NCI-H69 (cell line): ENCODE data around the gene FABP6.

ENCODE experiments used
- DNase-seq: peaks from one replicate; lab custom pipeline; 2025; lab: John Stamatoyannopoulos, UW

FABP6 gene

GRCh38 chr5:160262151-160263074 is 33.1 kb downstream of the FABP6 start:
- peak; percentile 57 for DNase-seq

GRCh38 chr5:160263326-160263855 is 34.1 kb downstream of the FABP6 start:
- DNase-seq: no peak

DNA sequence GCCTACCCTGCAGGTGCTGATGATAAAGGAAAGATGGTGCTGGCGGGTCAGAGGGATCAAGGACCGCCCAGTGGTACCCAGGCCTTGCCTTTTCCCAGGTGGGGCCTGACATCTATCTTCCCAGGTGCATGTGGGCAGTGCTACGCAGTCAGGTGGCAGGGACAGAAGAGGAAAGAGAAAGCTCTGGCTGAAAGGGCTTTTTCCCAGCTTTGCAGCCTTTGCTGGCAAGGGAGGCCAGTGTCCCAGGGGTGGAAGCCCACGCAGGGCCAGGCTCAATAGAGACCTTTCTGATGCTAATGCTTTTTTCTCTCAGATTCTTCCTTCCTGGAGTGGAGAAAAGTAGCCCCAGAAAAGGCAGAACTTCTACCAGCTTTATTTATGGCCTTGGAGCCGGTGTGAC is 36.7 kb downstream of the FABP6 start:
- no peak for DNase-seq

DNA sequence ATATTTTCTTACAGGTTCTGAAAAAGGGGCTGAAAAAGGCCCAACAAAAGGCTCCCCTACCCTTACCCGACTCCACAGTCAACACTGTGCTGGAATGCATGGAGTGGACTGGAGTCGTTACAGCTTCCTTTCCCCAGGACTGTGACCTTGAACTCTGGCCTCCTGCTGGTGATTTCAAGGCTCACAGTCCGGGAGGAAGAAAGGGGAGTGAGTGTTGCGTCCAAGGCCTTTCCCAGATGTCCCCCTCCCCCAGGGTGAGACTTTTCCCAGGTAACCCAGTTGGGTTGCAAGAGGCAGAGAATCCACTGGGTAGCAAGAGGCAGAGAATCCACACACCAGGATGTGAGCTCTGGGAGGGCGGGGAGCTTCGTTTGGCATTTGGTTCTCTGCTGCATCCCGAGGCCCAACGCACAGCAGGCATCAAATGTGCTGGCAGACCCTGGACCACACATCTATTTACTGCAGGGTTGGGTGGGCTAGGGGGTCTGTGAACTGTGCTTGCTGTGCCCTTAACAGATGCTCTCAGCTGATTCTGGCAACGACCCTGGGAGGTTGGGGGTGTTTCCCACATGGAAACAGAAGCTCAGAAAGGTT is 37.5 kb downstream of the FABP6 start:
- DNase-seq: no peak

DNA sequence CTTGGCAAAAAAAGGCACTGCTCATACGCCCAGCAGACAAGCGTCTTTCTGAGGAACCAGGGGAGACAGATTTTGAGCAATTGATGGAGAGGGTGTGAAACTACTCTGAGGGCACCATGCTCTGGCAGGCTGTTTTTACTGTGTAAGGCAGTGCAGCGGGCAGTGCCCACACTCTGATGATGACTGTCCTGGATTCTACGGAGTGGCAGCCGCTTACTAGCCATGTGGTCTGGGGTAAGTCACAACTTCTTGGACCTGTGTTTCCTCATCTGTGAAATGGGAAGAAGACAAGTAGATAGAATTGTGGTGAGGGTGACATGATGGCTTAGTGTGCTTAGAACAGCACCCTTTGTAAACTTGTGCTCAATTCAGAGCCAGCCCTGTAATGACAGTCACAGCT is 38.8 kb downstream of the FABP6 start:
- DNase-seq: no peak

DNA sequence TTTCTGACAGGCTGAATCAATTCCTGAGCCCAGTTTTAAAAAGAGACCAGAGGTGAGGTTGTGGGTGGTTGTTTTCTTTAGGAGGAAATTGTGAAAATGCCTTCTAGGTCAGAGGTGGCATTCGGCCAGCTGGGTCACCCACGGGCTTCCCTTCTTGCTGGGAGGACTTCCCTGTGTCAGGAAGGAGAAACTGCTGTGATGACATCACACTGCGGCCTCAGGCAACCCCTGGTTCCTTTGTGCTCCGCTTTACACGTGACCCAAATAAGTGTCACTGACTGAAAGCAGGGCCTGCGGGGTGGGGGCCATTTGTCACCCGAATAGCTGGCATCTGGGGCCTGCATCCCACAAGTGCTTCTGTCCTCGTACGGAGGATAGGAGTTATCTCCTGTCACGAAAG is 39.7 kb downstream of the FABP6 start:
- DNase-seq: no peak

DNA sequence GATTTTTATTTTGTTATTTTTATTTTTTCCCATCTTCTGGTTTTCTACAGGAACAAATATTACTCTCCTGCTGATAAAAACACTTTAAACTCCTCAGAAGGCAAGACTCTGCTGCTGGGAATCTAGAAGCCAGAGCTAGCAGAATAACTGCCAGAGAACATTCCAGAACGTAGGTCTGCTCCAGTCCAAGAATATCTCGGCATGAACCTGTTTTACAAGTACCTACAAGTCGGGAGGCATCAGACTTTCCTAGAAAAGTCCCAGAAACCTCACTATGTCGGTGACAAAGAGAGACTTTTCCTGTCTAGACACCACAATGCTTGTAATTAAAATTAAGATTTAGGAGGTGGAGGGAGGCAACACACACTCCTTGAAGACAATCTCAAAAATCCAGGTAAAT is 41.4 kb downstream of the FABP6 start:
- no peak for DNase-seq

DNA sequence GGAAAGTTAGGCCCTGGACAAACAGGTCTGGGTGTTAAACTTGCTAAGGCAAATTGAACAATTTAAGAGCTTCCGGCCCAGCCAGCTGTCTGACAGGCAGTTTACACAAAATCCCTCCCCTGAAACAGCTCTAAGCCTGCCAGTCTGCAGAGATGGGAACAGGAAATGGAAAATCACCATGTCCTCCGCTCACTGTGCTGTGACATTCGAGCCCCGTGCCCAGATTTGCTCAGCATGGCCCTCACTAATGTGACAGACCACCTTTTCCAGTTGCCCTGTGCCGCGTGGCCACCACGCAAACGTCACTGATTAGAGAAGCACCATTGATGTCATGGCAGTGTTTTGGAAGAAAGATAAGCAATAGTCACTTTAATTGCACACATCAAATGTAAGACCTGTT is 42.1 kb downstream of the FABP6 start:
- peak; percentile 74 for DNase-seq

GRCh38 chr5:160271836-160272235 is 42.5 kb downstream of the FABP6 start:
- DNase-seq: no peak

- DNase-seq: peak; percentile 15
Observed at GRCh38 chr5:160272264-160272663, 43.0 kb downstream of the FABP6 start.

GRCh38 chr5:160272889-160273288 is 43.6 kb downstream of the FABP6 start:
- DNase-seq: peak; percentile 47

GRCh38 chr5:160274483-160274931 is 45.2 kb downstream of the FABP6 start:
- DNase-seq: no peak

GRCh38 chr5:160278343-160278742 is 49.0 kb downstream of the FABP6 start:
- peak; percentile 90 for DNase-seq

GRCh38 chr5:160280384-160281095 is 51.2 kb downstream of the FABP6 start:
- no peak for DNase-seq

DNA sequence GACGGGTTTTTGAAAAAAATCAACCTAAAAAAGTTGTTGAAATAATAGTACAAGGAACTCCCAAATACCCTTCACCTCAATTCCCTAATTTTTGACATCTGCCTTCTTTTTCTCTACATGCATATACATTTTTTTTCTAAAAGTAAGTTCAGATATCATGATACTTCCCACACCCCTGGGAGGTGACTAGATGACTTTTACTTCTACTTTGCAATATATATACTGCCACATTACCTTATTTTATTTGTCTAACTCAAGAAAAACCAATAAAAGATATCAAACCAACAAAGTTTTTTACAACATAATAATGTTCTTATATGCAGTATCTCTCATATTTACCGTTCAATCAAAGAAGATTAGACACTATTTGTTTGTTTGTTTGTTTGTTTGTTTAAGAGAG is 52.0 kb downstream of the FABP6 start:
- DNase-seq: no peak

DNA sequence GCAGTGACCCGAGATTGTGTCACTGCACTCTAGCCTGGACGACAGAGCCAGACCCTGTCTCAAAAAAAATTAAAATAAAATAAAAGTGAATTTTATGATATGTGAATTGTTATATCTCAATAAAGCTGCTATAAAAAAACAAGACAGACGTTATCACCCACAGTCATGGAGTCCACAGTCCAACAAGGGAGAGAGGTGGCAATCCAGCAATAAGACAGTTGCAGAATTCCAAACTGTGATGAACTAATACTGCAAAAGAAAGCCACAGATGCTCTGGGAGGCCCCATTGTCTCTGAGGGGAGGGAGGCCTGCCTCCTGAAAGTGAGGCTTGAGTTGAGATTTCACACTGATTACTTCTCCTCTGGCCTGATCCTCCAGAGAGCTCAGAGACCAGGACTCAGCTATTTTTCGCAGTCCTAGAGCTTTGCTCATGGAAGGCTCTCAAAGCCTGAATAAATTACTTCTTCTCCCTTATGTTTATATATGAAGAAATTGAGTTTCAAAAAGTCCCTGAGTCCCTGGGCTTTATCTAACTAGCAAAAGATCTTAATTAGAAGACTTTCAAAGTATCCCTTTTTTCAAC is 55.1 kb downstream of the FABP6 start:
- DNase-seq: no peak

- DNase-seq: no peak
Observed at GRCh38 chr5:160285316-160285715, 56.0 kb downstream of the FABP6 start.

GRCh38 chr5:160286947-160287346 is 57.6 kb downstream of the FABP6 start:
- no peak for DNase-seq

DNA sequence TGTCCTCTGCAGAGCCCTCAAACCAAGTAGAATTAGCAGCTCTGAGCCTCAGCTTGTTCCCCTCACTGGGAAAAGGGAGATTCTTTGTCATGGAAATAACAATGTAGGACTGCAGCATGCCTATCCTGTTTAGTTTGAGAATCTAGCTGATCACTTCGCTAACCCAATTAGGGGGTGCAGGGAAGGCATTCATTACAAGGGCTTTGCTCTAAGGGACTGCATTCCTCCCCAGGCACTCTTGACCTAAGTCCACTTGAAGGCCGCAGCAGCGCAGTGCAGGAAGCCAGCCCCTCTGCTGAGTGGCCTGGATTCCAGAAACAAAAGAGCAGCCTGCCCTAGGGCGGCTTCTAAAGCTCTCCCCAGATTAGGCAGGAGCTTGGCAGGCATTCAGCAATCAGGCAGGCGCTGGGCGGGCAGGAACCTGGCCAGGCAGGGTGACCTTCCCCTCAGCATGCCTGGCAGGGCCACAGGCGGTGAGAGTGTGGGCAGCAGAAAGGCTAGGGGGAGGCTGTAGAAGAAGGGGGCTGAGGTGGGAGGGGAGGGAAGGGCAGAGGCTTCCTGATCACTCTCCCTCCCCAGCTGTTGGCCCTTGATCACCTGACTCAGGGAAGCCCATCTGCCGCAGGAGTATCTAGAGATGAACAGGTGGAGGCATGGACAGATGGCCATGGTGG is 58.2 kb downstream of the FABP6 start:
- peak; percentile 95 for DNase-seq
